K562 (cell line): ENCODE measurements around the gene EXO5.

ENCODE experiments used
- BDP1 ChIP-seq: IDR thresholded peaks from 3 replicates; pipeline ENCODE4 v1.6.1; 2011; ENCODE audit not compliant: insufficient read length, insufficient read depth
- DNMT1 ChIP-seq: fragments of 450-650 bp; IDR thresholded peaks from 2 replicates; pipeline ENCODE4 v1.6.1; 2016; ENCODE audit warnings: antibody characterized with exemption, mild to moderate bottlenecking
- NRF1 ChIP-seq, 2 experiments: fragments of 450-650 bp; IDR thresholded peaks in 1 of 2; conservative IDR thresholded peaks in 1 of 2; 2 replicates each; pipeline ENCODE4 v1.6.1; 2014; ENCODE audit warnings: mild to moderate bottlenecking in 2 of 2
- PML ChIP-seq: IDR thresholded peaks from 2 replicates; pipeline ENCODE4 v1.6.1; 2012; ENCODE audit warnings: low read length, inconsistent platforms
- POLR2AphosphoS5 ChIP-seq: IDR thresholded peaks from 2 replicates; pipeline ENCODE4 v1.6.1; 2011; ENCODE audit warnings: mild to moderate bottlenecking, low read depth, low read length, moderate library complexity; ENCODE audit not compliant: control insufficient read depth, insufficient read depth
- ZBTB8A ChIP-seq: fragments of 450-650 bp; IDR thresholded peaks from 2 replicates; pipeline ENCODE4 v1.6.1; 2018; ENCODE audit warnings: mild to moderate bottlenecking, moderate library complexity; ENCODE audit not compliant: partially characterized antibody
- ZNF23 ChIP-seq: fragments of 250-450 bp; sonication (Bioruptor Pico); IDR thresholded peaks from 2 replicates; pipeline ENCODE4 v1.4.0; 2020; ENCODE audit warnings: mild to moderate bottlenecking
- ZNF507 ChIP-seq: conservative IDR thresholded peaks from 2 replicates; pipeline ENCODE4 v1.6.1; 2017; ENCODE audit warnings: missing genetic modification characterization, missing compliant biosample characterization
- TF ChIP-seq, protein P1 (sequence below), 3 experiments: fragments of 200-800 bp in 1 of 3; sonication (Bioruptor generic) in 1 of 3; sonication (generic) in 1 of 3; formaldehyde crosslinking in 1 of 3; IDR thresholded peaks; 2 replicates each; pipeline versions ENCODE4 v1.6.1 to v1.8.0; 2016 to 2022; ENCODE audit warnings: mild to moderate bottlenecking in 2 of 3, missing compliant biosample characterization in 2 of 3, missing genetic modification characterization in 2 of 3, missing genetic modification reagents in 1 of 3
- TF ChIP-seq, protein P2 (sequence below): sonication (generic); formaldehyde crosslinking; IDR thresholded peaks from 2 replicates; pipeline ENCODE4 v1.8.1; 2023; ENCODE audit warnings: mild to moderate bottlenecking, missing genetic modification reagents
- TF ChIP-seq, protein P3 (sequence below), 3 experiments: IDR thresholded peaks in 2 of 3; conservative IDR thresholded peaks in 1 of 3; 2 replicates each; pipeline ENCODE4 v1.5.1; 2011 to 2012; ENCODE audit warnings: low read length in 3 of 3, mild to moderate bottlenecking in 3 of 3, control low read depth in 2 of 3, improper control_type of control experiment in 1 of 3, inconsistent platforms in 1 of 3, low read depth in 1 of 3, mixed read lengths in 1 of 3, moderate library complexity in 1 of 3; ENCODE audit not compliant: insufficient read depth in 2 of 3
- TF ChIP-seq, protein P4 (sequence below), 2 experiments: fragments of 450-650 bp; conservative IDR thresholded peaks; 2 replicates each; pipeline ENCODE4 v1.6.1; 2017; ENCODE audit warnings: mild to moderate bottlenecking in 2 of 2, moderate library complexity in 2 of 2
- TF ChIP-seq, protein P5 (sequence below): sonication (generic); formaldehyde crosslinking; IDR thresholded peaks from 2 replicates; pipeline ENCODE4 v1.8.1; 2022; ENCODE audit warnings: missing genetic modification reagents
- TF ChIP-seq, protein P6 (sequence below): fragments of 250-450 bp; sonication (Bioruptor Pico); IDR thresholded peaks from 2 replicates; pipeline ENCODE4 v1.4.0; 2020; ENCODE audit warnings: mild to moderate bottlenecking, moderate library complexity

DNA sequence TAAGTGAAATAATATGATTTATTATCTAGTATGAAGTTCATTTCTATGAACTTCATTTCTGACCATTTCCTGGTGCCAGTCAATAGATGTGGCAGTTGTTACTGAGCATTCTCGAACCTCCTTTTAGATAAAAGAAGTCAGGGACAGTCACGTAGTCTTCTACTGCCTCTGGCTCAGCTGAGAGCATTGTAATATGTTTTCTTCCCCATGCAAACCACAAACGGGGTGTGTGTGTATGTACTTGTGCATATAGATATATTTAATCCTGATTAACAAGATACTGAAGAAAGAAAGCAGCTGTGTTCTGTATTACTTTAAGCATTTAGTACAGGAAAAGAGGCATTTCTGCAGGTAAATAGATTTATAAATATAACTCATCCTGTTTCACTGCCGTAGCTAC, 44.5 kb downstream of the EXO5 start:
- TF ChIP-seq ZBTB8A (no peak), DNMT1 (no peak), BDP1 (no peak), ZNF23 (CRISPR knock-in tag) (no peak), ZNF507 (tag) (no peak), NRF1 (conservative IDR thresholded peaks at IDR 0.05 in 1 of 2, IDR thresholded peaks at IDR 0.05 in 1 of 2) (no peak), POLR2AphosphoS5 (no peak), PML (no peak)
- TF ChIP-seq, protein P1, sequence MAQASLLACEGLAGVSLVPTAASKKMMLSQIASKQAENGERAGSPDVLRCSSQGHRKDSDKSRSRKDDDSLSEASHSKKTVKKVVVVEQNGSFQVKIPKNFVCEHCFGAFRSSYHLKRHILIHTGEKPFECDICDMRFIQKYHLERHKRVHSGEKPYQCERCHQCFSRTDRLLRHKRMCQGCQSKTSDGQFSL (CRISPR knock-in tag; IDR thresholded peaks at IDR 0.05): no peak
- TF ChIP-seq, protein P1 (tag; IDR thresholded peaks at IDR 0.05): no peak
- TF ChIP-seq, protein P2, sequence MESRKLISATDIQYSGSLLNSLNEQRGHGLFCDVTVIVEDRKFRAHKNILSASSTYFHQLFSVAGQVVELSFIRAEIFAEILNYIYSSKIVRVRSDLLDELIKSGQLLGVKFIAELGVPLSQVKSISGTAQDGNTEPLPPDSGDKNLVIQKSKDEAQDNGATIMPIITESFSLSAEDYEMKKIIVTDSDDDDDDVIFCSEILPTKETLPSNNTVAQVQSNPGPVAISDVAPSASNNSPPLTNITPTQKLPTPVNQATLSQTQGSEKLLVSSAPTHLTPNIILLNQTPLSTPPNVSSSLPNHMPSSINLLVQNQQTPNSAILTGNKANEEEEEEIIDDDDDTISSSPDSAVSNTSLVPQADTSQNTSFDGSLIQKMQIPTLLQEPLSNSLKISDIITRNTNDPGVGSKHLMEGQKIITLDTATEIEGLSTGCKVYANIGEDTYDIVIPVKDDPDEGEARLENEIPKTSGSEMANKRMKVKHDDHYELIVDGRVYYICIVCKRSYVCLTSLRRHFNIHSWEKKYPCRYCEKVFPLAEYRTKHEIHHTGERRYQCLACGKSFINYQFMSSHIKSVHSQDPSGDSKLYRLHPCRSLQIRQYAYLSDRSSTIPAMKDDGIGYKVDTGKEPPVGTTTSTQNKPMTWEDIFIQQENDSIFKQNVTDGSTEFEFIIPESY (CRISPR knock-in tag): no peak
- TF ChIP-seq, protein P3, sequence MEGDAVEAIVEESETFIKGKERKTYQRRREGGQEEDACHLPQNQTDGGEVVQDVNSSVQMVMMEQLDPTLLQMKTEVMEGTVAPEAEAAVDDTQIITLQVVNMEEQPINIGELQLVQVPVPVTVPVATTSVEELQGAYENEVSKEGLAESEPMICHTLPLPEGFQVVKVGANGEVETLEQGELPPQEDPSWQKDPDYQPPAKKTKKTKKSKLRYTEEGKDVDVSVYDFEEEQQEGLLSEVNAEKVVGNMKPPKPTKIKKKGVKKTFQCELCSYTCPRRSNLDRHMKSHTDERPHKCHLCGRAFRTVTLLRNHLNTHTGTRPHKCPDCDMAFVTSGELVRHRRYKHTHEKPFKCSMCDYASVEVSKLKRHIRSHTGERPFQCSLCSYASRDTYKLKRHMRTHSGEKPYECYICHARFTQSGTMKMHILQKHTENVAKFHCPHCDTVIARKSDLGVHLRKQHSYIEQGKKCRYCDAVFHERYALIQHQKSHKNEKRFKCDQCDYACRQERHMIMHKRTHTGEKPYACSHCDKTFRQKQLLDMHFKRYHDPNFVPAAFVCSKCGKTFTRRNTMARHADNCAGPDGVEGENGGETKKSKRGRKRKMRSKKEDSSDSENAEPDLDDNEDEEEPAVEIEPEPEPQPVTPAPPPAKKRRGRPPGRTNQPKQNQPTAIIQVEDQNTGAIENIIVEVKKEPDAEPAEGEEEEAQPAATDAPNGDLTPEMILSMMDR (IDR thresholded peaks at IDR 0.05 in 2 of 3, conservative IDR thresholded peaks at IDR 0.05 in 1 of 3; ENCODE audit: insufficient read depth in 2 of 3, low read depth in 1 of 3, low read length in 3 of 3): no peak
- TF ChIP-seq, protein P4, sequence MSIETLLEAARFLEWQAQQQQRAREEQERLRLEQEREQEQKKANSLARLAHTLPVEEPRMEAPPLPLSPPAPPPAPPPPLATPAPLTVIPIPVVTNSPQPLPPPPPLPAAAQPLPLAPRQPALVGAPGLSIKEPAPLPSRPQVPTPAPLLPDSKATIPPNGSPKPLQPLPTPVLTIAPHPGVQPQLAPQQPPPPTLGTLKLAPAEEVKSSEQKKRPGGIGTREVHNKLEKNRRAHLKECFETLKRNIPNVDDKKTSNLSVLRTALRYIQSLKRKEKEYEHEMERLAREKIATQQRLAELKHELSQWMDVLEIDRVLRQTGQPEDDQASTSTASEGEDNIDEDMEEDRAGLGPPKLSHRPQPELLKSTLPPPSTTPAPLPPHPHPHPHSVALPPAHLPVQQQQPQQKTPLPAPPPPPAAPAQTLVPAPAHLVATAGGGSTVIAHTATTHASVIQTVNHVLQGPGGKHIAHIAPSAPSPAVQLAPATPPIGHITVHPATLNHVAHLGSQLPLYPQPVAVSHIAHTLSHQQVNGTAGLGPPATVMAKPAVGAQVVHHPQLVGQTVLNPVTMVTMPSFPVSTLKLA (conservative IDR thresholded peaks at IDR 0.05): no peak
- TF ChIP-seq, protein P5, sequence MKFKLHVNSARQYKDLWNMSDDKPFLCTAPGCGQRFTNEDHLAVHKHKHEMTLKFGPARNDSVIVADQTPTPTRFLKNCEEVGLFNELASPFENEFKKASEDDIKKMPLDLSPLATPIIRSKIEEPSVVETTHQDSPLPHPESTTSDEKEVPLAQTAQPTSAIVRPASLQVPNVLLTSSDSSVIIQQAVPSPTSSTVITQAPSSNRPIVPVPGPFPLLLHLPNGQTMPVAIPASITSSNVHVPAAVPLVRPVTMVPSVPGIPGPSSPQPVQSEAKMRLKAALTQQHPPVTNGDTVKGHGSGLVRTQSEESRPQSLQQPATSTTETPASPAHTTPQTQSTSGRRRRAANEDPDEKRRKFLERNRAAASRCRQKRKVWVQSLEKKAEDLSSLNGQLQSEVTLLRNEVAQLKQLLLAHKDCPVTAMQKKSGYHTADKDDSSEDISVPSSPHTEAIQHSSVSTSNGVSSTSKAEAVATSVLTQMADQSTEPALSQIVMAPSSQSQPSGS (CRISPR knock-in tag): no peak
- TF ChIP-seq, protein P6, sequence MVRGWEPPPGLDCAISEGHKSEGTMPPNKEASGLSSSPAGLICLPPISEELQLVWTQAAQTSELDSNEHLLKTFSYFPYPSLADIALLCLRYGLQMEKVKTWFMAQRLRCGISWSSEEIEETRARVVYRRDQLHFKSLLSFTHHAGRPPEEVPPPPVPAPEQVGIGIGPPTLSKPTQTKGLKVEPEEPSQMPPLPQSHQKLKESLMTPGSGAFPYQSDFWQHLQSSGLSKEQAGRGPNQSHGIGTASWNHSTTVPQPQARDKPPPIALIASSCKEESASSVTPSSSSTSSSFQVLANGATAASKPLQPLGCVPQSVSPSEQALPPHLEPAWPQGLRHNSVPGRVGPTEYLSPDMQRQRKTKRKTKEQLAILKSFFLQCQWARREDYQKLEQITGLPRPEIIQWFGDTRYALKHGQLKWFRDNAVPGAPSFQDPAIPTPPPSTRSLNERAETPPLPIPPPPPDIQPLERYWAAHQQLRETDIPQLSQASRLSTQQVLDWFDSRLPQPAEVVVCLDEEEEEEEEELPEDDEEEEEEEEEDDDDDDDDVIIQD (CRISPR knock-in tag): no peak
